Transverse colon (tissue), 3 donors: ENCODE data around the gene SDS.

Source experiments
- EP300 ChIP-seq: sonication (generic); formaldehyde crosslinking; IDR thresholded peaks from one replicate; pipeline ENCODE4 v1.6.1; 2017; ENCODE audit warnings: antibody characterized with exemption, low read depth
- POLR2AphosphoS5 ChIP-seq, 3 donors: sonication (generic); formaldehyde crosslinking; IDR thresholded peaks; one replicate each; pipeline ENCODE4 v1.6.1; 2016; ENCODE audit warnings: antibody characterized with exemption in 3 of 3

- TF ChIP-seq EP300, result no peak
- no peak for TF ChIP-seq POLR2AphosphoS5 (IDR thresholded peaks at IDR 0.05)
These were observed 11.9 kb downstream of the SDS start for GRCh38 chr12:113391650-113392337.
